ENCODE results near the gene TIMM8A.

DNA sequence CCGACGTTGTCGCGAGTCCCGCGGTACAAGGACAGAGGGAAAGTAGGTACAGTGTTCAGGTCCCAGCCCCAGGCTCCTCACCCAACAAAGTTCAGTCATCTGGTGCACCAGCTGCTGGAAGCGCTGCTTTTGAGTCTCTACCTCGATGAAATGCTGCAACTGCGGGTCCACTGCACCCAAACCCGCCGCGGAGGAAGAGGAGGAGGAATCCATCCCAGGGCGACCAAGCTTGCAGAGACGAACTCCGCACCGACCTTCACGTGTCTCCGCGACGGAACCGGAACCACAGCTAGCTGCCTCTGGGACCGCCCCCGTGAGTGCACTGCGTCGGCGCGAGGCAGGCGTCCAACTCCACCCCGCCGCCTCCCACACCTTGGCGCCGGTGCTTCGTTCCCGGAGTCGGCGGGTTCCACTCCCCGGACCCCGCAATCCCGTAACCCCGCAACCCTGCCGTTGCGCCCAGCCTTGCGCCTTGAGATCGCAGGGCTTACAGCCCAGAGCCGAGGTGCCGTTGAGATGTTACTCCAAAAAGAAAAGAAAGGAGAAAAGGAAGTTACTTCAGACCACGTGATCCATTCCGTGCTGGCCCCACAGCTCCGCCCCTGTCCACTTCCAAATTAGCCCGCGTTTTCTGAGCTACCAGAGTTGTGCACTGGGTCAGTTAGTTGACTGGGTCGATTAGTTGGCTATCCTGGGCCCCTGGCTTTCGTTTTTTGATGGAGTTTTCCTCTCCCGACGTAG, at the start of gene TIMM8A:
- TF ChIP-seq ZNF274 (IDR thresholded peaks at IDR 0.05; ENCODE audit: low read depth, low read length): no peak
- TF ChIP-seq SUZ12 (IDR thresholded peaks at IDR 0.05; ENCODE audit: extremely low read depth, insufficient read depth, insufficient read length): no peak
